Measurements from ENCODE around the gene HOOK2. TPM values are rescaled to one million over a fixed set of nuclear protein-coding genes. Genes with fewer than 3 reads are reported as not detected.
A peak's percentile ranks its signal among the peaks of the same experiment; 100 is the strongest.

Gene HOOK2
- total and polyA plus RNA-seq, 2 of the 4 experiments (the other 2 are of a cell fraction) = 7.5 to 21.6 TPM

DNA sequence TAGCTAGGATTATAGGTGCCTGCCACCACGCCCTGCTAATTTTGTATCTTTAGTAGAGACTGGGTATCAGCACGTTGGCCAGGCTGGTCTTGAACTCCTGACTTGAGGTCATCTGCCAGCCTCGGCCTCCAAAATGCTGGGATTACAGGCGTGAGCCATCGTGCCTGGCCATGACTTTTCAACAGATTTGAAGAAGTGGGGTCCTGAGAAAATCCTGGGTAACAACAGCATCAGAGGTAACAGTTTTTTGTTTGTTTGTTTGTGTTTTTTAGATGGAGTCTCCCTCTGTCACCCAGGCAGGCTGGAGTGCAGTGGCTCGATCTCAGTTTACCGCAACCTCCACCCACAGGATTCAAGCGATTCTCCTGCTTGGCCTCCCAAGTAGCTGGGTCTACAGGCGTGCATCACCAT, 19.6 kb upstream of the HOOK2 start:
- DNase-seq = peak; percentile 29
- Histone ChIP-seq H3K79me1 (ENCODE audit: low read depth in 1 of 2, low read length in 2 of 2) (peaks cover 0 to 32% of the 10 kb centered on the region in 2 experiments; a peak in 2 of 4 replicates), H2AFZ (replicated peaks; ENCODE audit: low read length, poor library complexity) (no peak overlapping the region), H2AK9ac (replicated peaks; ENCODE audit: low read depth, low read length, poor library complexity) (no peak overlapping the region), H2BK120ac (ENCODE audit: low read depth, low read length) (no peak overlapping the region), H4K20me1 (ENCODE audit: insufficient read depth, low read length) (peaks cover 20% of the 10 kb centered on the region), H3K9me3 (ENCODE audit: control insufficient read depth, insufficient read depth, low read length) (no peaks in the 10 kb centered on the region), H2BK20ac (ENCODE audit: low read depth, low read length) (no peak overlapping the region), H2BK15ac (ENCODE audit: low read depth, low read length) (no peak overlapping the region), H4K5ac (ENCODE audit: low read depth, low read length) (no peak overlapping the region), H3K4me1 (ENCODE audit: control insufficient read depth, insufficient read depth, low read length) (peaks cover 8% of the 10 kb centered on the region), H2AK5ac (ENCODE audit: low read depth, low read length) (peak overlapping the region; percentile 49; the same call in 1 of the 2 replicates), H3K14ac (replicated peaks; ENCODE audit: low read depth, low read length) (no peak overlapping the region), H2BK5ac (ENCODE audit: low read depth, low read length, poor library complexity, severe bottlenecking) (no peak overlapping the region), H3K18ac (ENCODE audit: low read depth, low read length) (no peak overlapping the region), H3K27ac (ENCODE audit: insufficient read depth, low read length) (no peak overlapping the region), H3K56ac (ENCODE audit: extremely low read depth, insufficient read depth, low read length) (no peak overlapping the region), H3K4ac (ENCODE audit: low read depth, low read length) (no peak overlapping the region), H3K23ac (ENCODE audit: low read depth, low read length) (no peak overlapping the region), H3K4me3 (ENCODE audit: insufficient read depth, low read depth, low read length) (no peak overlapping the region), H4K91ac (ENCODE audit: insufficient read depth, low read depth, low read length) (no peak overlapping the region), H3K4me2 (ENCODE audit: low read depth, low read length) (no peak overlapping the region), H3K27me3 (ENCODE audit: control insufficient read depth, insufficient read depth, low read length) (no peaks in the 10 kb centered on the region), H3K36me3 (ENCODE audit: control insufficient read depth, insufficient read depth, low read length) (peaks cover 7% of the 10 kb centered on the region), H3K9ac (ENCODE audit: low read depth, low read length) (no peak overlapping the region), H3K9me1 (ENCODE audit: insufficient read depth, low read length) (no peaks in the 10 kb centered on the region; the same call in 1 of the 2 replicates), H4K8ac (ENCODE audit: low read depth in 2 of 2, low read length in 2 of 2) (no peak overlapping the region)
- ChIA-PET CTCF (interaction anchor here (1.0 to 4.1 kb wide), 4 partner anchors 17 to 53 kb away, joined by 5 to 30 read pairs (median 14); no protein-coding TSS in a partner anchor), POLR2A (ENCODE audit: unreplicated experiment) (interaction anchor here (0.6 to 1.5 kb wide), 2 partner anchors 17 to 29 kb away, joined by 3 to 13 read pairs; no protein-coding TSS in a partner anchor)
- 77% methylated on average over 5 of the region's 9 CpGs; no CpG with 5 or more reads in 1 of the 2 experiments for WGBS, 2 experiments (ENCODE audit: extremely low coverage in 2 of 2, insufficient read length in 1 of 2)
- ATAC-seq (ENCODE audit: low read depth) = no peak
- BruUV-seq (replicated peaks) = no TSS peak
- TF ChIP-seq MXI1 (IDR thresholded peaks at IDR 0.05; ENCODE audit: borderline replicate concordance, low read depth, low read length) = no peak
- TF ChIP-seq CEBPB (IDR thresholded peaks at IDR 0.05; ENCODE audit: low read depth, low read length) = no peak
- TF ChIP-seq FOS (IDR thresholded peaks at IDR 0.05; ENCODE audit: low read depth, low read length) = no peak
- TF ChIP-seq MAFK (IDR thresholded peaks at IDR 0.05; ENCODE audit: low read depth, low read length) = no peak
- TF ChIP-seq POLR2A (IDR thresholded peaks at IDR 0.05; ENCODE audit: low read depth, low read length) = peak; percentile 81
- no peak for TF ChIP-seq RCOR1 (IDR thresholded peaks at IDR 0.05; ENCODE audit: insufficient replicate concordance, low read length)
- no peak for TF ChIP-seq MAZ (IDR thresholded peaks at IDR 0.05; ENCODE audit: borderline replicate concordance, low read depth, low read length)
- in situ Hi-C loops (cut with MboI; ENCODE audit: low sequenced_read_pairs) (loop anchor here (25.0 kb wide), 1 partner anchor 1042 kb away; no protein-coding TSS in a partner anchor), dilution Hi-C loops (cut with HindIII; ENCODE audit: low sequenced_read_pairs, unreplicated experiment) (no loop called here), intact Hi-C loops (cut with micrococcal nuclease) (no loop called here)
